Tibial nerve (tissue), 4 donors: ENCODE results near the gene LRCOL1. TPM values are rescaled to one million over a fixed set of nuclear protein-coding genes. Genes with fewer than 3 reads are reported as not detected.

Source experiments
- DNase-seq, 2 donors: peaks; one replicate each; pipeline ENCODE4 v3.0.0-alpha.2; 2019; ENCODE audit warnings: low spot score in 2 of 2
- H3K27ac ChIP-seq, 4 donors: fragments of 200-600 bp; sonication (generic) in 3 of 4; one replicate each; pipeline ENCODE4 v1.5.1; 2017 to 2019; ENCODE audit warnings: mild to moderate bottlenecking in 1 of 4
- H3K27me3 ChIP-seq, 2 donors: fragments of 200-600 bp; sonication (generic) in 1 of 2; one replicate each; pipeline versions ENCODE4 v1.5.1 to v1.6.0; 2017 to 2019
- H3K36me3 ChIP-seq, 3 donors: fragments of 200-600 bp; sonication (generic); one replicate each; pipeline ENCODE4 v1.5.1; 2018 to 2019
- H3K4me1 ChIP-seq, 4 donors: fragments of 200-600 bp; sonication (generic) in 3 of 4; one replicate each; pipeline ENCODE4 v1.5.1; 2017 to 2019
- H3K4me3 ChIP-seq, 4 donors: fragments of 200-600 bp; sonication (generic) in 3 of 4; one replicate each; pipeline ENCODE4 v1.5.1; 2017 to 2019; ENCODE audit warnings: mild to moderate bottlenecking in 1 of 4, moderate library complexity in 1 of 4
- H3K9me3 ChIP-seq, 4 donors: fragments of 200-600 bp; sonication (generic) in 3 of 4; one replicate each; pipeline ENCODE4 v1.5.1; 2017 to 2019
- CTCF ChIP-seq, 5 experiments: fragments of 200-600 bp in 3 of 5; fragments of 450-650 bp in 2 of 5; sonication (generic) in 3 of 5; IDR thresholded peaks; one replicate each; pipeline ENCODE4 v1.5.1; 2016 to 2019; ENCODE audit warnings: antibody characterized with exemption in 5 of 5, mild to moderate bottlenecking in 3 of 5, moderate library complexity in 2 of 5
- EP300 ChIP-seq, 2 donors: sonication (generic); formaldehyde crosslinking; IDR thresholded peaks; one replicate each; pipeline ENCODE4 v1.6.1; 2017; ENCODE audit warnings: antibody characterized with exemption in 2 of 2, mild to moderate bottlenecking in 1 of 2
- POLR2A ChIP-seq, 2 donors: fragments of 450-650 bp; IDR thresholded peaks; one replicate each; pipeline ENCODE4 v1.6.1; 2017; ENCODE audit warnings: antibody characterized with exemption in 2 of 2, mild to moderate bottlenecking in 2 of 2, moderate library complexity in 2 of 2
- WGBS, 2 donors: methylation state at CpG; one replicate each; pipeline ENCODE4 v1.1.5; 2018; 5-methylcytosine and 5-hydroxymethylcytosine counted together
- total RNA-seq, 4 donors: library from RNA; depleted of rRNA; stranded (reverse); fragments of >200 nt; gene quantifications; one replicate each; pipeline ENCODE4 v1.1.0, GENCODE V29; 2016

Gene LRCOL1
- total RNA-seq, 4 donors from 2014 or later: not detected

GRCh38 chr12:132593071-132593470 lies 17.3 kb downstream of the LRCOL1 start:
- Histone ChIP-seq H3K4me3 (no peak overlapping the region), H3K4me1 (peaks cover 0 to 8% (median 5%) of the 10 kb centered on the region in 4 donors), H3K27ac (no peak overlapping the region), H3K36me3 (no peaks in the 10 kb centered on the region), H3K9me3 (peaks cover 0 to 4% (median 0%) of the 10 kb centered on the region in 4 donors), H3K27me3 (peaks cover 0 to 53% of the 10 kb centered on the region in 2 donors)
- no peak for TF ChIP-seq EP300 (IDR thresholded peaks at IDR 0.05)
- TF ChIP-seq POLR2A (IDR thresholded peaks at IDR 0.05): no peak
- no peak for TF ChIP-seq CTCF (IDR thresholded peaks at IDR 0.05)
- WGBS, 2 donors: 76 to 81% methylated on average over 21 of the region's 21 CpGs
- DNase-seq: no peak

- DNase-seq: no peak
- Histone ChIP-seq H3K27ac (no peak overlapping the region), H3K27me3 (peaks cover 0 to 49% of the 10 kb centered on the region in 2 donors), H3K4me1 (peaks cover 0 to 8% (median 5%) of the 10 kb centered on the region in 4 donors), H3K9me3 (peaks cover 0 to 4% (median 0%) of the 10 kb centered on the region in 4 donors), H3K4me3 (no peak overlapping the region), H3K36me3 (no peaks in the 10 kb centered on the region)
- TF ChIP-seq CTCF (IDR thresholded peaks at IDR 0.05) (no peak), EP300 (IDR thresholded peaks at IDR 0.05) (no peak), POLR2A (IDR thresholded peaks at IDR 0.05) (no peak)
- 85 to 87% methylated on average over 38 of the region's 38 CpGs for WGBS, 2 donors
Observed at GRCh38 chr12:132592282-132592970, 18.0 kb downstream of the LRCOL1 start.

GRCh38 chr12:132591107-132591935 lies 19.1 kb downstream of the LRCOL1 start:
- H3K9me3 ChIP-seq: peaks cover 0 to 4% (median 0%) of the 10 kb centered on the region in 4 donors
- H3K27me3 ChIP-seq: peaks cover 0 to 38% of the 10 kb centered on the region in 2 donors
- DNase-seq: no peak
- no peak overlapping the region for H3K27ac ChIP-seq
- no peak overlapping the region for H3K4me3 ChIP-seq
- 90 to 92% methylated on average over 45 of the region's 45 CpGs for WGBS, 2 donors
- peaks cover 0 to 8% (median 5%) of the 10 kb centered on the region in 4 donors for H3K4me1 ChIP-seq
- TF ChIP-seq EP300 (IDR thresholded peaks at IDR 0.05) (no peak), POLR2A (IDR thresholded peaks at IDR 0.05) (no peak), CTCF (IDR thresholded peaks at IDR 0.05) (no peak)
- H3K36me3 ChIP-seq: no peaks in the 10 kb centered on the region

GRCh38 chr12:132588821-132589669 lies 21.3 kb downstream of the LRCOL1 start:
- no peak for TF ChIP-seq POLR2A (IDR thresholded peaks at IDR 0.05)
- no peak for TF ChIP-seq CTCF (IDR thresholded peaks at IDR 0.05)
- TF ChIP-seq EP300 (IDR thresholded peaks at IDR 0.05): no peak

More at GRCh38 chr12:132588821-132589669, 21.3 kb downstream of the LRCOL1 start:
- H3K4me1 ChIP-seq: peaks cover 0 to 8% (median 5%) of the 10 kb centered on the region in 4 donors
- no peak for DNase-seq
- H3K4me3 ChIP-seq: no peak overlapping the region
- peaks cover 0 to 5% (median 0%) of the 10 kb centered on the region in 3 donors for H3K36me3 ChIP-seq
- peaks cover 0 to 19% of the 10 kb centered on the region in 2 donors for H3K27me3 ChIP-seq
- H3K9me3 ChIP-seq: peaks cover 0 to 4% (median 0%) of the 10 kb centered on the region in 4 donors
- WGBS, 2 donors: 91 to 96% methylated on average over 19 of the region's 19 CpGs
- H3K27ac ChIP-seq: no peak overlapping the region
